GM12878 (cell line): ENCODE results near the gene DCPS. TPM values are rescaled to one million over a fixed set of nuclear protein-coding genes. Genes with fewer than 3 reads are reported as not detected.

ENCODE experiments used
- ATAC-seq: fragments of 200-7000 bp; cut with Tn5 transposase; 3 replicates; pipeline ENCODE4 v1.9.1; 2020; ENCODE audit warnings: mild to moderate bottlenecking, moderate library complexity
- BruUV-seq: library from RNA; stranded (reverse); fragments of 400-500 nt; replicated peaks from 2 replicates; lab custom pipeline; 2021; lab: Mats Ljungman, UMichigan
- CTCF ChIA-PET: fragments of 300-600 bp; sonication (Branson Sonifier 250); formaldehyde crosslinking; extraction: SDS; loops from one replicate; lab custom pipeline; 2021; ENCODE audit warnings: inconsistent platforms; lab: Yijun Ruan, JAX
- POLR2A ChIA-PET: fragments of 350-600 bp; formaldehyde crosslinking; extraction: SDS; loops from one replicate; lab custom pipeline; 2021; ENCODE audit warnings: inconsistent platforms; lab: Charles Lee
- RAD21 ChIA-PET: fragments of 300-600 bp; sonication (Branson Sonifier 250); formaldehyde crosslinking; loops from one replicate; lab custom pipeline; 2023; ENCODE audit warnings: antibody characterized with exemption; ENCODE audit not compliant: unreplicated experiment; lab: Charles Lee
- SMC1A ChIA-PET: fragments of 300-600 bp; sonication (Branson Sonifier 250); formaldehyde crosslinking; loops from one replicate; lab custom pipeline; 2023; ENCODE audit not compliant: unreplicated experiment, uncharacterized antibody; lab: Charles Lee
- DNase-seq: peaks from one replicate; pipeline ENCODE4 v3.0.0-alpha.2; 2011; ENCODE audit warnings: low read depth, low spot score
- FAIRE-seq: peaks from 3 replicates; lab custom pipeline; 2011; peaks lifted over from hg19 to GRCh38; lab: Jason Lieb, UNC
- H2AFZ ChIP-seq: 2 replicates; pipeline ENCODE4 v1.6.0; 2011; ENCODE audit warnings: low read depth, low read length, control low read depth; ENCODE audit not compliant: control insufficient read depth
- H3K27ac ChIP-seq: 2 replicates; pipeline ENCODE4 v1.5.1; 2011; ENCODE audit warnings: control low read depth; ENCODE audit not compliant: control insufficient read depth, insufficient read depth
- H3K27me3 ChIP-seq, 2 experiments: replicated peaks in 1 of 2; 2 replicates each; pipeline versions ENCODE4 v1.6.0 to v1.6.1; 2011; ENCODE audit warnings: low read length in 1 of 2; ENCODE audit not compliant: control insufficient read depth in 2 of 2, insufficient read depth in 2 of 2
- H3K36me3 ChIP-seq, 2 experiments: 2 replicates each; pipeline ENCODE4 v1.5.1; 2011; ENCODE audit warnings: low read length in 1 of 2; ENCODE audit not compliant: control insufficient read depth in 2 of 2, insufficient read depth in 2 of 2
- H3K4me1 ChIP-seq: 2 replicates; pipeline ENCODE4 v1.6.1; 2011; ENCODE audit warnings: mild to moderate bottlenecking, low read length, moderate library complexity, mixed read lengths; ENCODE audit not compliant: control insufficient read depth, insufficient read depth
- H3K4me2 ChIP-seq: 2 replicates; pipeline ENCODE4 v1.6.0; 2011; ENCODE audit warnings: control low read depth; ENCODE audit not compliant: control insufficient read depth, insufficient read depth
- H3K4me3 ChIP-seq: fragments of 200-600 bp; sonication (generic); 2 replicates; pipeline ENCODE4 v1.5.1; 2016
- H3K79me2 ChIP-seq: 2 replicates; pipeline ENCODE4 v1.6.0; 2011; ENCODE audit warnings: low read length; ENCODE audit not compliant: control insufficient read depth, insufficient read depth
- H3K9ac ChIP-seq: 2 replicates; pipeline ENCODE4 v1.8.0; 2011; ENCODE audit warnings: low read length, control low read depth, mixed read lengths; ENCODE audit not compliant: control insufficient read depth, insufficient read depth
- H3K9me3 ChIP-seq: replicated peaks from 3 replicates; pipeline ENCODE4 v1.5.1; 2011; ENCODE audit warnings: mild to moderate bottlenecking, low read length; ENCODE audit not compliant: control insufficient read depth, insufficient read depth
- H4K20me1 ChIP-seq: 2 replicates; pipeline ENCODE4 v1.6.0; 2011; ENCODE audit not compliant: control insufficient read depth, insufficient read depth
- ASH2L ChIP-seq: fragments of 300-600, 200-600 bp; sonication (generic); IDR thresholded peaks from 2 replicates; pipeline ENCODE4 v1.6.1; 2017; ENCODE audit warnings: low read depth, mild to moderate bottlenecking, borderline replicate concordance
- GABPA ChIP-seq: IDR thresholded peaks from 2 replicates; pipeline ENCODE4 v1.6.1; 2014; ENCODE audit warnings: antibody characterized with exemption, low read depth, mild to moderate bottlenecking, inconsistent platforms
- MEF2A ChIP-seq: IDR thresholded peaks from 2 replicates; pipeline ENCODE4 v1.6.1; 2011; ENCODE audit warnings: low read depth, mild to moderate bottlenecking, low read length, moderate library complexity; ENCODE audit not compliant: insufficient read depth
- MEF2B ChIP-seq: fragments of 450-650 bp; IDR thresholded peaks from 2 replicates; pipeline ENCODE4 v1.6.1; 2018; ENCODE audit warnings: mild to moderate bottlenecking, moderate library complexity; ENCODE audit not compliant: partially characterized antibody, poor library complexity, severe bottlenecking
- NR2F1 ChIP-seq: fragments of 450-650 bp; conservative IDR thresholded peaks from 2 replicates; pipeline ENCODE4 v1.6.1; 2017; ENCODE audit warnings: mild to moderate bottlenecking
- PRDM15 ChIP-seq: fragments of 450-650 bp; formaldehyde crosslinking; IDR thresholded peaks from 2 replicates; pipeline ENCODE4 v1.4.0; 2020; ENCODE audit warnings: mild to moderate bottlenecking, moderate library complexity
- RAD21 ChIP-seq: IDR thresholded peaks from 2 replicates; pipeline ENCODE4 v1.6.1; 2011; ENCODE audit warnings: mild to moderate bottlenecking, low read depth, low read length, moderate library complexity; ENCODE audit not compliant: insufficient read depth
- TARDBP ChIP-seq: IDR thresholded peaks from 2 replicates; pipeline ENCODE4 v1.6.1; 2016; ENCODE audit warnings: borderline replicate concordance
- ZNF687 ChIP-seq: fragments of 450-650 bp; IDR thresholded peaks from 2 replicates; pipeline ENCODE4 v1.6.1; 2017; ENCODE audit warnings: mild to moderate bottlenecking, moderate library complexity
- WGBS: methylation state at CpG from one replicate; pipeline ENCODE4 v1.1.6; 2016; ENCODE audit warnings: low lambda C conversion rate; ENCODE audit not compliant: insufficient replicate concordance, insufficient coverage; ENCODE audit errors: missing lambda C conversion rate; 5-methylcytosine and 5-hydroxymethylcytosine counted together
- in situ Hi-C: fragments of 300-500 bp; cut with MboI; formaldehyde crosslinking; loops from 9 replicates; pipeline ENCODE4 v1.14.3; 2018; ENCODE audit warnings: mixed read lengths
- intact Hi-C: fragments of 100-400 bp; cut with micrococcal nuclease; formaldehyde crosslinking; loops from one replicate; pipeline ENCODE4 v1.14.2; 2022; ENCODE audit not compliant: unreplicated experiment
- polyA plus RNA-seq, 11 experiments: library from polyadenylated mRNA; depleted of rRNA in 4 of 11; unstranded in 6 of 11; stranded (reverse) in 5 of 11; fragments of >200 nt; fragmentation: Nextera tagmentation in 4 of 11; fragmentation: Illumina TruSeq in 1 of 11; extraction: Ambion mirVana in 4 of 11; extraction: Trizol in 1 of 11; gene quantifications; 1 replicate in 1 of 11; 2 replicates in 10 of 11; pipeline versions ENCODE4 v1.2.1 to v1.2.3, GENCODE V29; 2011 to 2016; ENCODE audit warnings: inconsistent platforms in 2 of 11, missing spikeins in 2 of 11, low read depth in 1 of 11
- total RNA-seq, 4 experiments: library from RNA; depleted of rRNA in 3 of 4; stranded (reverse); fragments of >200 nt in 3 of 4; fragmentation: Illumina TruSeq in 1 of 4; extraction: Trizol in 1 of 4; gene quantifications; 2 replicates each; pipeline versions ENCODE4 v1.2.1 to v1.2.3, GENCODE V29; 2013 to 2021
- TF ChIP-seq, protein P1 (sequence below): fragments of 450-650 bp; conservative IDR thresholded peaks from 2 replicates; pipeline ENCODE4 v1.6.1; 2017; ENCODE audit warnings: mild to moderate bottlenecking, moderate library complexity

The DCPS gene
- total and polyA plus RNA-seq, 10 of the 15 experiments (the other 5 are each of a cell fraction or from before 2014, with no cell fraction given): 23.5 to 101 (median 67.4) TPM

DNA sequence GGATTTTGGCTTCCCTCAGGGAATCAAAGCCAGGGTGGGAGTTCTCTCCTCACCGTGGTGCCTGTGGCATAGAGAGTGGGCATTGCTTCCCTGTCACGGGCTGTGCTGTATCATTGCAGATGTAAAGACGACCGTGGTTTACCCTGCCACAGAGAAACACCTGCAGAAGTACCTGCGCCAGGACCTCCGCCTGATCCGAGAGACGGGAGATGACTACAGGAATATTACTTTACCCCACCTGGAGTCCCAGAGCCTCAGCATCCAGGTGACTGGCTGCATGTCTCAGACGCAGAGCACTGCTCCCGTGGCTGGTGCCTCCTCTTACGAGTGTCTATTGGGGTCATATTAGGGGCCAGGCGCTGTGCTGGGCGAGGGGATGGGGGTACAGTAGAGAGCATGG, 27.4 kb downstream of the DCPS start:
- Histone ChIP-seq H3K79me2 (no peaks in the 10 kb centered on the region), H2AFZ (no peak overlapping the region), H3K36me3 (peaks cover 22 to 29% of the 10 kb centered on the region in 2 experiments), H3K4me2 (no peak overlapping the region), H3K9ac (no peak overlapping the region), H3K27me3 (no peaks in the 10 kb centered on the region), H3K4me1 (no peaks in the 10 kb centered on the region; the same call in 1 of the 2 replicates), H3K27ac (no peak overlapping the region), H4K20me1 (no peaks in the 10 kb centered on the region), H3K4me3 (no peak overlapping the region), H3K9me3 (no peaks in the 10 kb centered on the region)
- in situ Hi-C loops: no loop called here
- RAD21 ChIA-PET: no interaction called here
- TF ChIP-seq PRDM15 (CRISPR knock-in tag) (no peak), NR2F1 (no peak), ASH2L (no peak), ZNF687 (no peak), MEF2A (no peak), RAD21 (no peak), GABPA (no peak), MEF2B (no peak), TARDBP (no peak)
- TF ChIP-seq, protein P1, sequence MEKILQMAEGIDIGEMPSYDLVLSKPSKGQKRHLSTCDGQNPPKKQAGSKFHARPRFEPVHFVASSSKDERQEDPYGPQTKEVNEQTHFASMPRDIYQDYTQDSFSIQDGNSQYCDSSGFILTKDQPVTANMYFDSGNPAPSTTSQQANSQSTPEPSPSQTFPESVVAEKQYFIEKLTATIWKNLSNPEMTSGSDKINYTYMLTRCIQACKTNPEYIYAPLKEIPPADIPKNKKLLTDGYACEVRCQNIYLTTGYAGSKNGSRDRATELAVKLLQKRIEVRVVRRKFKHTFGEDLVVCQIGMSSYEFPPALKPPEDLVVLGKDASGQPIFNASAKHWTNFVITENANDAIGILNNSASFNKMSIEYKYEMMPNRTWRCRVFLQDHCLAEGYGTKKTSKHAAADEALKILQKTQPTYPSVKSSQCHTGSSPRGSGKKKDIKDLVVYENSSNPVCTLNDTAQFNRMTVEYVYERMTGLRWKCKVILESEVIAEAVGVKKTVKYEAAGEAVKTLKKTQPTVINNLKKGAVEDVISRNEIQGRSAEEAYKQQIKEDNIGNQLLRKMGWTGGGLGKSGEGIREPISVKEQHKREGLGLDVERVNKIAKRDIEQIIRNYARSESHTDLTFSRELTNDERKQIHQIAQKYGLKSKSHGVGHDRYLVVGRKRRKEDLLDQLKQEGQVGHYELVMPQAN: no peak
- CTCF ChIA-PET: no interaction called here
- no peak for FAIRE-seq
- no peak for ATAC-seq
- intact Hi-C loops: no loop called here
- SMC1A ChIA-PET: no interaction called here
- WGBS: 96% methylated on average over 13 of the region's 13 CpGs
- POLR2A ChIA-PET: no interaction called here
- BruUV-seq: no TSS peak
- DNase-seq: no peak
